AG09319 (cell line): ENCODE data around the gene CYP26C1.

Experiments
- DNase-seq: peaks from one replicate; pipeline ENCODE4 v3.0.0-alpha.2; 2010; ENCODE audit warnings: low read depth; ENCODE audit errors: extremely low read depth
- CTCF ChIP-seq: IDR thresholded peaks from 2 replicates; pipeline ENCODE4 v1.5.1; 2011; ENCODE audit warnings: low read depth, mild to moderate bottlenecking, inconsistent platforms, low read length, moderate library complexity

Gene CYP26C1

GRCh38 chr10:93058139-93058538, 2.5 kb upstream of the CYP26C1 start:
- DNase-seq: no peak
- TF ChIP-seq CTCF: no peak

- no peak for DNase-seq
- no peak for TF ChIP-seq CTCF
Measured at GRCh38 chr10:93060887-93061593, 442 bp downstream of the CYP26C1 start.

- no peak for TF ChIP-seq CTCF
- no peak for DNase-seq
Measured at GRCh38 chr10:93061594-93062513, 1.3 kb downstream of the CYP26C1 start.

GRCh38 chr10:93062514-93063143, 2.0 kb downstream of the CYP26C1 start:
- DNase-seq: no peak

GRCh38 chr10:93063144-93063976, 2.8 kb downstream of the CYP26C1 start:
- no peak for TF ChIP-seq CTCF
- no peak for DNase-seq

More at GRCh38 chr10:93062514-93063143, 2.0 kb downstream of the CYP26C1 start:
- TF ChIP-seq CTCF: peak; percentile 29

- no peak for DNase-seq
- TF ChIP-seq CTCF: no peak
Measured at GRCh38 chr10:93063977-93064660, 3.5 kb downstream of the CYP26C1 start.
